K562 (cell line): ENCODE measurements around the gene WDR27. TPM values are rescaled to one million over a fixed set of nuclear protein-coding genes. Genes with fewer than 3 reads are reported as not detected.

Experiments
- ATAC-seq: fragments of 200-7000 bp; cut with Tn5 transposase; 3 replicates; pipeline ENCODE4 v1.9.1; 2020; ENCODE audit warnings: moderate library complexity
- BruUV-seq: library from RNA; stranded (reverse); fragments of 400-500 nt; replicated peaks from 2 replicates; lab custom pipeline; 2021; lab: Mats Ljungman, UMichigan
- CTCF ChIA-PET: fragments of 300-600 bp; formaldehyde crosslinking; extraction: SDS; loops from one replicate; lab custom pipeline; 2021; ENCODE audit warnings: low intra/inter-chr PET ratio; lab: Yijun Ruan, JAX
- POLR2A ChIA-PET: fragments of 300-600, 350-650 bp; sonication (Branson Sonifier 250); formaldehyde crosslinking; extraction: SDS; loops from one replicate; lab custom pipeline; 2021; ENCODE audit warnings: antibody characterized with exemption, inconsistent platforms; lab: Yijun Ruan, JAX
- DNase-seq, 4 experiments: peaks; one replicate each; pipeline versions ENCODE4 v3.0.0 to v3.0.0-alpha.2; 2011 to 2018; ENCODE audit warnings: low spot score in 3 of 4, mixed read lengths in 3 of 4; ENCODE audit errors: extremely low read depth in 1 of 4
- FAIRE-seq: peaks from 2 replicates; lab custom pipeline; 2011; peaks lifted over from hg19 to GRCh38; lab: Jason Lieb, UNC
- H2AFZ ChIP-seq: 2 replicates; pipeline ENCODE4 v1.6.0; 2011; ENCODE audit warnings: low read depth, low read length, control low read depth, inconsistent platforms
- H3K27ac ChIP-seq: fragments of 200-600 bp; 3 replicates; pipeline ENCODE4 v1.8.0; 2011; ENCODE audit warnings: low read depth, mild to moderate bottlenecking, control low read depth, inconsistent platforms, low read length, moderate library complexity, mixed read lengths; ENCODE audit errors: extremely low read depth
- H3K27me3 ChIP-seq, 2 experiments: fragments of 300-600 bp in 1 of 2; 2 replicates in 1 of 2; 3 replicates in 1 of 2; pipeline versions ENCODE4 v1.6.0 to v1.8.0; 2011; ENCODE audit warnings: inconsistent platforms in 2 of 2, low read length in 2 of 2, mild to moderate bottlenecking in 1 of 2, mixed read lengths in 1 of 2, moderate library complexity in 1 of 2; ENCODE audit not compliant: control insufficient read depth in 2 of 2, insufficient read depth in 2 of 2
- H3K36me3 ChIP-seq: fragments of 300-600 bp; 3 replicates; pipeline ENCODE4 v1.8.0; 2011; ENCODE audit warnings: mild to moderate bottlenecking, low read length, inconsistent platforms; ENCODE audit not compliant: control insufficient read depth, insufficient read depth
- H3K4me1 ChIP-seq, 2 experiments: fragments of 200-600 bp in 1 of 2; replicated peaks in 1 of 2; 2 replicates in 1 of 2; 3 replicates in 1 of 2; pipeline versions ENCODE4 v1.5.1 to v1.8.0; 2011; ENCODE audit warnings: inconsistent platforms in 2 of 2, low read length in 2 of 2, mild to moderate bottlenecking in 1 of 2, mixed read lengths in 1 of 2, moderate library complexity in 1 of 2; ENCODE audit not compliant: control insufficient read depth in 2 of 2, insufficient read depth in 2 of 2
- H3K4me2 ChIP-seq: 2 replicates; pipeline ENCODE4 v1.6.1; 2011; ENCODE audit warnings: low read length, control low read depth, inconsistent platforms, mixed read lengths; ENCODE audit not compliant: insufficient read depth
- H3K4me3 ChIP-seq: fragments of 200-600 bp; sonication (generic), shearing (Covaris generic); 2 replicates; pipeline ENCODE4 v1.5.1; 2016; ENCODE audit warnings: control low read depth, inconsistent platforms
- H3K79me2 ChIP-seq: fragments of 200-600 bp; 3 replicates; pipeline ENCODE4 v1.8.0; 2011; ENCODE audit warnings: low read length, inconsistent platforms; ENCODE audit not compliant: control insufficient read depth, insufficient read depth
- H3K9ac ChIP-seq, 2 experiments: 2 replicates each; pipeline versions ENCODE4 v1.6.0 to v1.6.1; 2011; ENCODE audit warnings: low read depth in 2 of 2, low read length in 2 of 2, control low read depth in 1 of 2, inconsistent platforms in 1 of 2, mild to moderate bottlenecking in 1 of 2, mixed read lengths in 1 of 2; ENCODE audit not compliant: insufficient read depth in 1 of 2
- H3K9me1 ChIP-seq: one replicate; pipeline ENCODE4 v1.6.0; 2011; ENCODE audit warnings: inconsistent platforms, mild to moderate bottlenecking, low read length, moderate library complexity; ENCODE audit not compliant: control insufficient read depth, insufficient read depth
- H3K9me3 ChIP-seq: replicated peaks from 2 replicates; pipeline ENCODE4 v1.5.1; 2011; ENCODE audit warnings: low read depth, low read length, inconsistent platforms; ENCODE audit not compliant: control insufficient read depth, insufficient read depth
- H4K20me1 ChIP-seq: replicated peaks from 2 replicates; pipeline ENCODE4 v1.6.1; 2011; ENCODE audit warnings: low read length, inconsistent platforms, mixed read lengths; ENCODE audit not compliant: control insufficient read depth, insufficient read depth
- L3MBTL2 ChIP-seq: fragments of 450-650 bp; IDR thresholded peaks from 2 replicates; pipeline ENCODE4 v1.6.1; 2016; ENCODE audit warnings: mild to moderate bottlenecking, moderate library complexity
- MIER1 ChIP-seq: fragments of 450-650 bp; IDR thresholded peaks from 2 replicates; pipeline ENCODE4 v1.6.1; 2016; ENCODE audit warnings: antibody characterized with exemption, mild to moderate bottlenecking, low read depth
- NKRF ChIP-seq: fragments of 450-650 bp; IDR thresholded peaks from 2 replicates; pipeline ENCODE4 v1.6.1; 2016; ENCODE audit warnings: borderline replicate concordance
- RNF2 ChIP-seq: sonication (generic); IDR thresholded peaks from 2 replicates; pipeline ENCODE4 v1.6.1; 2016
- TAF1 ChIP-seq: IDR thresholded peaks from 2 replicates; pipeline ENCODE4 v1.6.1; 2011; ENCODE audit warnings: mild to moderate bottlenecking, low read length, moderate library complexity; ENCODE audit not compliant: insufficient read depth, control insufficient read depth, severe bottlenecking; ENCODE audit errors: extremely low read depth
- ZBTB7A ChIP-seq: IDR thresholded peaks from 2 replicates; pipeline ENCODE4 v1.6.1; 2011; ENCODE audit warnings: low read depth, mild to moderate bottlenecking, low read length, moderate library complexity, borderline replicate concordance; ENCODE audit not compliant: control insufficient read depth
- ZC3H4 ChIP-seq: sonication (generic); formaldehyde crosslinking; IDR thresholded peaks from 2 replicates; pipeline ENCODE4 v1.9.0; 2021; ENCODE audit warnings: missing genetic modification reagents, borderline replicate concordance
- ZNF124 ChIP-seq: sonication (generic); formaldehyde crosslinking; IDR thresholded peaks from 2 replicates; pipeline ENCODE4 v1.8.1; 2022; ENCODE audit warnings: missing genetic modification reagents
- ZNF274 ChIP-seq: IDR thresholded peaks from 2 replicates; pipeline ENCODE4 v1.6.1; 2011; ENCODE audit warnings: low read depth, mild to moderate bottlenecking, low read length, moderate library complexity, borderline replicate concordance
- ZNF3 ChIP-seq: fragments of 250-450 bp; sonication (Bioruptor Pico); IDR thresholded peaks from 2 replicates; pipeline ENCODE4 v1.5.0; 2021; ENCODE audit warnings: mild to moderate bottlenecking, moderate library complexity
- ZNF431 ChIP-seq: sonication (generic); formaldehyde crosslinking; IDR thresholded peaks from 2 replicates; pipeline ENCODE4 v1.8.0; 2022; ENCODE audit warnings: mild to moderate bottlenecking, missing genetic modification reagents
- ZNF76 ChIP-seq: fragments of 250-450 bp; sonication (Bioruptor Pico); IDR thresholded peaks from 2 replicates; pipeline ENCODE4 v1.4.0; 2020; ENCODE audit warnings: mild to moderate bottlenecking, moderate library complexity, borderline replicate concordance
- WGBS: fragments of 100-300 bp; shearing (Covaris generic); methylation state at CpG from one replicate; pipeline ENCODE4 v1.1.6; 2016; ENCODE audit warnings: low coverage, mixed read lengths; ENCODE audit not compliant: insufficient coverage; ENCODE audit errors: missing lambda C conversion rate; 5-methylcytosine and 5-hydroxymethylcytosine counted together
- in situ Hi-C: fragments of 300-500 bp; cut with MboI; formaldehyde crosslinking; loops from 4 replicates; pipeline ENCODE4 v1.15.0; 2018; ENCODE audit warnings: inconsistent platforms, mixed read lengths
- intact Hi-C: fragments of 100-400 bp; cut with micrococcal nuclease; formaldehyde crosslinking; loops from 2 replicates; pipeline ENCODE4 v1.14.2; 2022
- polyA plus RNA-seq, 8 experiments: library from polyadenylated mRNA; depleted of rRNA in 4 of 8; stranded (reverse) in 5 of 8; unstranded in 3 of 8; fragments of >200 nt; fragmentation: Nextera tagmentation in 2 of 8; fragmentation: Illumina TruSeq in 1 of 8; extraction: Ambion mirVana in 2 of 8; extraction: Trizol in 1 of 8; gene quantifications; 2 replicates each; pipeline versions ENCODE4 v1.2.1 to v1.2.3, GENCODE V29; 2011 to 2014; ENCODE audit warnings: inconsistent platforms in 1 of 8, missing spikeins in 1 of 8
- total RNA-seq, 7 experiments: library from RNA; depleted of rRNA in 6 of 7; stranded (reverse); fragments of >200 nt in 6 of 7; fragmentation: Illumina TruSeq in 2 of 7; extraction: Trizol in 2 of 7; gene quantifications; 2 replicates each; pipeline versions ENCODE4 v1.2.1 to v1.2.3, GENCODE V29; 2011 to 2021; ENCODE audit warnings: low replicate concordance in 1 of 7
- TF ChIP-seq, protein P1 (sequence below): fragments of 450-650 bp; formaldehyde crosslinking; IDR thresholded peaks from 2 replicates; pipeline ENCODE4 v1.4.0; 2020; ENCODE audit warnings: mild to moderate bottlenecking, moderate library complexity
- TF ChIP-seq, protein P2 (sequence below): fragments of 250-450 bp; sonication (Bioruptor Pico); IDR thresholded peaks from 2 replicates; pipeline ENCODE4 v1.5.0; 2021
- TF ChIP-seq, protein P3 (sequence below): fragments of 250-450 bp; sonication (Bioruptor Pico); IDR thresholded peaks from 2 replicates; pipeline ENCODE4 v1.5.0; 2020; ENCODE audit warnings: mild to moderate bottlenecking, borderline replicate concordance

Gene WDR27
- total and polyA plus RNA-seq, 9 of the 15 experiments (the other 6 are each of a cell fraction or from before 2014, with no cell fraction given), result 4.3 to 77.2 (median 22.7) TPM

- TF ChIP-seq NKRF (no peak), ZNF431 (CRISPR knock-in tag) (no peak), ZNF3 (no peak), ZNF274 (no peak)
- TF ChIP-seq, protein P1, sequence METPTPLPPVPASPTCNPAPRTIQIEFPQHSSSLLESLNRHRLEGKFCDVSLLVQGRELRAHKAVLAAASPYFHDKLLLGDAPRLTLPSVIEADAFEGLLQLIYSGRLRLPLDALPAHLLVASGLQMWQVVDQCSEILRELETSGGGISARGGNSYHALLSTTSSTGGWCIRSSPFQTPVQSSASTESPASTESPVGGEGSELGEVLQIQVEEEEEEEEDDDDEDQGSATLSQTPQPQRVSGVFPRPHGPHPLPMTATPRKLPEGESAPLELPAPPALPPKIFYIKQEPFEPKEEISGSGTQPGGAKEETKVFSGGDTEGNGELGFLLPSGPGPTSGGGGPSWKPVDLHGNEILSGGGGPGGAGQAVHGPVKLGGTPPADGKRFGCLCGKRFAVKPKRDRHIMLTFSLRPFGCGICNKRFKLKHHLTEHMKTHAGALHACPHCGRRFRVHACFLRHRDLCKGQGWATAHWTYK (CRISPR knock-in tag), result no peak
- TF ChIP-seq, protein P2, sequence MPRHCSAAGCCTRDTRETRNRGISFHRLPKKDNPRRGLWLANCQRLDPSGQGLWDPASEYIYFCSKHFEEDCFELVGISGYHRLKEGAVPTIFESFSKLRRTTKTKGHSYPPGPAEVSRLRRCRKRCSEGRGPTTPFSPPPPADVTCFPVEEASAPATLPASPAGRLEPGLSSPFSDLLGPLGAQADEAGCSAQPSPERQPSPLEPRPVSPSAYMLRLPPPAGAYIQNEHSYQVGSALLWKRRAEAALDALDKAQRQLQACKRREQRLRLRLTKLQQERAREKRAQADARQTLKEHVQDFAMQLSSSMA (CRISPR knock-in tag), result no peak
Observed at GRCh38 chr6:169501128-169501527, 200.7 kb downstream of the WDR27 start (continued).

- Histone ChIP-seq H3K27me3 (peaks cover 24 to 38% of the 10 kb centered on the region in 2 experiments; a peak in 4 of 5 replicates), H3K79me2 (no peaks in the 10 kb centered on the region), H3K9ac (no peak overlapping the region), H3K4me2 (no peak overlapping the region), H4K20me1 (no peaks in the 10 kb centered on the region; the same call in 1 of the 2 replicates), H3K4me1 (peaks cover 0 to 5% of the 10 kb centered on the region in 2 experiments; a peak in 1 of 5 replicates), H3K27ac (no peak overlapping the region), H3K9me3 (no peaks in the 10 kb centered on the region), H3K4me3 (no peak overlapping the region), H3K36me3 (no peaks in the 10 kb centered on the region), H3K9me1 (no peaks in the 10 kb centered on the region), H2AFZ (no peak overlapping the region)
- 4% methylated on average over 15 of the region's 15 CpGs for WGBS
- in situ Hi-C loops (loop anchor here (10.0 kb wide), 1 partner anchor 516 kb away; no protein-coding TSS in a partner anchor), intact Hi-C loops (no loop called here)
- POLR2A ChIA-PET, result no interaction called here
- BruUV-seq, result no TSS peak
- CTCF ChIA-PET, result no interaction called here
- DNase-seq (no peak), ATAC-seq (no peak; the same call in 2 of the 3 replicates), FAIRE-seq (no peak)
- no peak for TF ChIP-seq TAF1
- no peak for TF ChIP-seq ZNF76 (CRISPR knock-in tag)
- no peak for TF ChIP-seq L3MBTL2
- TF ChIP-seq, protein P3, sequence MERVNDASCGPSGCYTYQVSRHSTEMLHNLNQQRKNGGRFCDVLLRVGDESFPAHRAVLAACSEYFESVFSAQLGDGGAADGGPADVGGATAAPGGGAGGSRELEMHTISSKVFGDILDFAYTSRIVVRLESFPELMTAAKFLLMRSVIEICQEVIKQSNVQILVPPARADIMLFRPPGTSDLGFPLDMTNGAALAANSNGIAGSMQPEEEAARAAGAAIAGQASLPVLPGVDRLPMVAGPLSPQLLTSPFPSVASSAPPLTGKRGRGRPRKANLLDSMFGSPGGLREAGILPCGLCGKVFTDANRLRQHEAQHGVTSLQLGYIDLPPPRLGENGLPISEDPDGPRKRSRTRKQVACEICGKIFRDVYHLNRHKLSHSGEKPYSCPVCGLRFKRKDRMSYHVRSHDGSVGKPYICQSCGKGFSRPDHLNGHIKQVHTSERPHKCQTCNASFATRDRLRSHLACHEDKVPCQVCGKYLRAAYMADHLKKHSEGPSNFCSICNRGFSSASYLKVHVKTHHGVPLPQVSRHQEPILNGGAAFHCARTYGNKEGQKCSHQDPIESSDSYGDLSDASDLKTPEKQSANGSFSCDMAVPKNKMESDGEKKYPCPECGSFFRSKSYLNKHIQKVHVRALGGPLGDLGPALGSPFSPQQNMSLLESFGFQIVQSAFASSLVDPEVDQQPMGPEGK (CRISPR knock-in tag), result no peak
- no peak for TF ChIP-seq ZNF124 (CRISPR knock-in tag)
- TF ChIP-seq ZC3H4 (CRISPR knock-in tag), result no peak
- no peak for TF ChIP-seq ZBTB7A
- TF ChIP-seq MIER1, result no peak
- no peak for TF ChIP-seq RNF2
Observed at GRCh38 chr6:169500688-169501087, 201.1 kb downstream of the WDR27 start.
